Measurements from ENCODE around the gene CDH4.

The CDH4 gene

GRCh38 chr20:61723529-61724257 is 471.6 kb downstream of the CDH4 start:
- no peaks in the 10 kb centered on the region for H4K20me1 ChIP-seq (ENCODE audit: low read depth, low read length)
- no peak overlapping the region for H2AFZ ChIP-seq (ENCODE audit: low read depth, low read length, severe bottlenecking)
- no peak for TF ChIP-seq EZH2phosphoT487 (conservative IDR thresholded peaks at IDR 0.05; ENCODE audit: low read length)
- TF ChIP-seq CTCF (IDR thresholded peaks at IDR 0.05; ENCODE audit: insufficient read depth, low read length, poor library complexity, severe bottlenecking): no peak
- no peaks in the 10 kb centered on the region for H3K9me3 ChIP-seq (ENCODE audit: insufficient read depth, low read length)
- no peak overlapping the region for H3K4me2 ChIP-seq (ENCODE audit: low read depth, low read length, poor library complexity, severe bottlenecking)
- H3K9ac ChIP-seq (ENCODE audit: low read length): no peak overlapping the region
- H3K36me3 ChIP-seq (ENCODE audit: low read length): no peaks in the 10 kb centered on the region
- H3K9me2 ChIP-seq (replicated peaks; ENCODE audit: insufficient read depth, low read length): no peaks in the 10 kb centered on the region
- H3K27me3 ChIP-seq (ENCODE audit: low read length): no peaks in the 10 kb centered on the region
- H3K79me2 ChIP-seq (ENCODE audit: insufficient read depth, low read length): no peaks in the 10 kb centered on the region
- H3F3A ChIP-seq (ENCODE audit: insufficient read depth): no peaks in the 10 kb centered on the region
- H3K4me3 ChIP-seq (ENCODE audit: insufficient read depth, low read length, poor library complexity, severe bottlenecking): no peak overlapping the region
- no peak overlapping the region for H3K27ac ChIP-seq (ENCODE audit: low read depth, low read length)

- no peaks in the 10 kb centered on the region for H3K79me2 ChIP-seq (ENCODE audit: insufficient read depth, low read length)
- no peak overlapping the region for H3K4me3 ChIP-seq (ENCODE audit: insufficient read depth, low read length, poor library complexity, severe bottlenecking)
- H3F3A ChIP-seq (ENCODE audit: insufficient read depth): no peaks in the 10 kb centered on the region
- no peaks in the 10 kb centered on the region for H3K27me3 ChIP-seq (ENCODE audit: low read length)
- H2AFZ ChIP-seq (ENCODE audit: low read depth, low read length, severe bottlenecking): no peak overlapping the region
- no peaks in the 10 kb centered on the region for H3K9me3 ChIP-seq (ENCODE audit: insufficient read depth, low read length)
- no peak overlapping the region for H3K4me2 ChIP-seq (ENCODE audit: low read depth, low read length, poor library complexity, severe bottlenecking)
- no peaks in the 10 kb centered on the region for H3K9me2 ChIP-seq (replicated peaks; ENCODE audit: insufficient read depth, low read length)
- no peak overlapping the region for H3K27ac ChIP-seq (ENCODE audit: low read depth, low read length)
- H3K36me3 ChIP-seq (ENCODE audit: low read length): no peaks in the 10 kb centered on the region
- H3K9ac ChIP-seq (ENCODE audit: low read length): no peak overlapping the region
- no peaks in the 10 kb centered on the region for H4K20me1 ChIP-seq (ENCODE audit: low read depth, low read length)
- TF ChIP-seq EZH2phosphoT487 (conservative IDR thresholded peaks at IDR 0.05; ENCODE audit: low read length) (no peak), CTCF (IDR thresholded peaks at IDR 0.05; ENCODE audit: insufficient read depth, low read length, poor library complexity, severe bottlenecking) (no peak)
These were observed 472.3 kb downstream of the CDH4 start for GRCh38 chr20:61724376-61724775.

GRCh38 chr20:61725145-61725544 is 473.1 kb downstream of the CDH4 start:
- Histone ChIP-seq H4K20me1 (ENCODE audit: low read depth, low read length) (no peaks in the 10 kb centered on the region), H3K4me3 (ENCODE audit: insufficient read depth, low read length, poor library complexity, severe bottlenecking) (no peak overlapping the region), H3K9me3 (ENCODE audit: insufficient read depth, low read length) (no peaks in the 10 kb centered on the region), H3K9ac (ENCODE audit: low read length) (no peak overlapping the region), H3K27ac (ENCODE audit: low read depth, low read length) (no peak overlapping the region), H3F3A (ENCODE audit: insufficient read depth) (no peaks in the 10 kb centered on the region), H3K79me2 (ENCODE audit: insufficient read depth, low read length) (no peaks in the 10 kb centered on the region), H3K9me2 (replicated peaks; ENCODE audit: insufficient read depth, low read length) (no peaks in the 10 kb centered on the region), H3K4me2 (ENCODE audit: low read depth, low read length, poor library complexity, severe bottlenecking) (no peak overlapping the region), H2AFZ (ENCODE audit: low read depth, low read length, severe bottlenecking) (no peak overlapping the region), H3K27me3 (ENCODE audit: low read length) (no peaks in the 10 kb centered on the region), H3K36me3 (ENCODE audit: low read length) (no peaks in the 10 kb centered on the region)
- TF ChIP-seq EZH2phosphoT487 (conservative IDR thresholded peaks at IDR 0.05; ENCODE audit: low read length) (no peak), CTCF (IDR thresholded peaks at IDR 0.05; ENCODE audit: insufficient read depth, low read length, poor library complexity, severe bottlenecking) (no peak)
